Colonic mucosa (tissue), 4 donors: Measurements from ENCODE around the gene SAP30L. TPM values are rescaled to one million over a fixed set of nuclear protein-coding genes. Genes with fewer than 3 reads are reported as not detected.

Source experiments
- DNase-seq: peaks from one replicate; pipeline ENCODE4 v3.0.0-alpha.2; 2020
- H3K27ac ChIP-seq: fragments of 200-600 bp; one replicate; pipeline ENCODE4 v1.8.0; 2021
- H3K27me3 ChIP-seq: fragments of 200-600 bp; one replicate; pipeline ENCODE4 v1.8.0; 2021
- H3K36me3 ChIP-seq: fragments of 200-600 bp; one replicate; pipeline ENCODE4 v1.8.0; 2021
- H3K4me1 ChIP-seq: fragments of 200-600 bp; one replicate; pipeline ENCODE4 v1.8.0; 2021; ENCODE audit warnings: mild to moderate bottlenecking
- H3K4me3 ChIP-seq: fragments of 200-600 bp; one replicate; pipeline ENCODE4 v1.8.0; 2021
- H3K9ac ChIP-seq, 2 donors: one replicate each; pipeline ENCODE4 v1.7.0; 2013; ENCODE audit warnings: control low read depth in 2 of 2, low read depth in 2 of 2, low read length in 2 of 2
- H3K9me3 ChIP-seq: fragments of 200-600 bp; one replicate; pipeline ENCODE4 v1.8.0; 2021
- intact Hi-C: fragments of 100-400 bp; cut with DNase I; formaldehyde crosslinking; loops from one replicate; pipeline ENCODE4 v1.14.1; 2022
- total RNA-seq, 2 donors: library from RNA; stranded (reverse); fragmentation: NEBNext Ultra II Directional in 1 of 2; extraction: Animal tissue kit (Norgen Biotek cat#: 25700) in 1 of 2; gene quantifications; one replicate each; pipeline ENCODE4 v1.2.1, GENCODE V29; 2021
- TF ChIP-seq, protein P1 (sequence below): fragments of 200-600 bp; IDR thresholded peaks from one replicate; pipeline ENCODE4 v1.8.0; 2022; ENCODE audit warnings: antibody characterized with exemption, mild to moderate bottlenecking
- donor health status: healthy.
- donor health status: DM: no; HTN: no; CAD: no.
- donor health status: DM: no; HTN: no; CAD: no.

Gene SAP30L
- total RNA-seq, 2 donors from 2014 or later, result 38.2 to 47.0 TPM

DNA sequence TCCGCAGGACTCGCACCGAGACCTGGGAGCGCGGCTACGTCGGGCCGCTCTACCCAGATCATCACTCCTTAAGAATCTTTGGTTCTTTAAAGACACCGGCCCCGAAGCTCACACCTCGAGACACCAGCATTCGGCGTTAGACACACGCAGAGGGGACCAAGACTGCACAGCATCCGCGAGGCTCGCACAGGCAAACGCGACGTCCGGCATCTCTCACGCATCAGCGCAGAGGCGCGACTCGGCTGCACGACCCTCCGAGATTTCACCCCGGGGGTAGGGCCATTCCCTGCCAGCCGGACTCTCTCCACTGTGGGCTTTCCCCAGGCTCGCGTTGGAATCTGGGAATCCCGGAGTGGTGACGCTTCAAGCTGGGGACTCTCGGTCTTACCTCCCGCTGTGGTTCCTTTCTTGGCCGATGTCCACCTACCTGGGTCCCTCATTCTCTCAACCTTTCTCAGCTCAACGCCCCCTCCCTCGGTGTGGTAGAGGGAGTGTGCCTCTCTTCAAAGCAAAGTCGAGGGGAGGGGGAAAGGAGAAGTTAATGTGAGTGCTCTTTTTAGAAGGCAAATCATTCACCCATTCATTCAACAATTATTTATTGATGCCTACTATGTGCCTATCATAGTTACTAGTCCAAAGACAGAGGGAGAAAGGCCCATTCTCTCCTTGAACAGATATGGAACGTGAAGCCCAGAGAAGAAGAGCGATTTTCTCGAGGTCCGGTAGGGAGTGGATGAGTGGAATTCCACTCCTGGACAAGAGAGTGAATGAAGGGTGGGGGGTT, 33.6 kb downstream of the SAP30L start:
- intact Hi-C loops, result no loop called here

GRCh38 chr5:154479944-154480750, 34.4 kb downstream of the SAP30L start:
- Histone ChIP-seq H3K27ac (no peak overlapping the region), H3K27me3 (peaks cover 99% of the 10 kb centered on the region), H3K9ac (no peak overlapping the region), H3K36me3 (no peaks in the 10 kb centered on the region), H3K4me1 (peaks cover 16% of the 10 kb centered on the region), H3K4me3 (no peak overlapping the region), H3K9me3 (no peaks in the 10 kb centered on the region)
- TF ChIP-seq, protein P1, sequence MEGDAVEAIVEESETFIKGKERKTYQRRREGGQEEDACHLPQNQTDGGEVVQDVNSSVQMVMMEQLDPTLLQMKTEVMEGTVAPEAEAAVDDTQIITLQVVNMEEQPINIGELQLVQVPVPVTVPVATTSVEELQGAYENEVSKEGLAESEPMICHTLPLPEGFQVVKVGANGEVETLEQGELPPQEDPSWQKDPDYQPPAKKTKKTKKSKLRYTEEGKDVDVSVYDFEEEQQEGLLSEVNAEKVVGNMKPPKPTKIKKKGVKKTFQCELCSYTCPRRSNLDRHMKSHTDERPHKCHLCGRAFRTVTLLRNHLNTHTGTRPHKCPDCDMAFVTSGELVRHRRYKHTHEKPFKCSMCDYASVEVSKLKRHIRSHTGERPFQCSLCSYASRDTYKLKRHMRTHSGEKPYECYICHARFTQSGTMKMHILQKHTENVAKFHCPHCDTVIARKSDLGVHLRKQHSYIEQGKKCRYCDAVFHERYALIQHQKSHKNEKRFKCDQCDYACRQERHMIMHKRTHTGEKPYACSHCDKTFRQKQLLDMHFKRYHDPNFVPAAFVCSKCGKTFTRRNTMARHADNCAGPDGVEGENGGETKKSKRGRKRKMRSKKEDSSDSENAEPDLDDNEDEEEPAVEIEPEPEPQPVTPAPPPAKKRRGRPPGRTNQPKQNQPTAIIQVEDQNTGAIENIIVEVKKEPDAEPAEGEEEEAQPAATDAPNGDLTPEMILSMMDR, result no peak
- no peak for DNase-seq
- intact Hi-C loops, result no loop called here

More for the DNA sequence above, 33.6 kb downstream of the SAP30L start:
- H3K9me3 ChIP-seq, result no peaks in the 10 kb centered on the region
- TF ChIP-seq, protein P1, result no peak
- H3K9ac ChIP-seq, result no peak overlapping the region
- peaks cover 16% of the 10 kb centered on the region for H3K4me1 ChIP-seq
- no peak for DNase-seq
- H3K36me3 ChIP-seq, result no peaks in the 10 kb centered on the region
- H3K4me3 ChIP-seq, result no peak overlapping the region
- no peak overlapping the region for H3K27ac ChIP-seq
- peaks cover 99% of the 10 kb centered on the region for H3K27me3 ChIP-seq

DNA sequence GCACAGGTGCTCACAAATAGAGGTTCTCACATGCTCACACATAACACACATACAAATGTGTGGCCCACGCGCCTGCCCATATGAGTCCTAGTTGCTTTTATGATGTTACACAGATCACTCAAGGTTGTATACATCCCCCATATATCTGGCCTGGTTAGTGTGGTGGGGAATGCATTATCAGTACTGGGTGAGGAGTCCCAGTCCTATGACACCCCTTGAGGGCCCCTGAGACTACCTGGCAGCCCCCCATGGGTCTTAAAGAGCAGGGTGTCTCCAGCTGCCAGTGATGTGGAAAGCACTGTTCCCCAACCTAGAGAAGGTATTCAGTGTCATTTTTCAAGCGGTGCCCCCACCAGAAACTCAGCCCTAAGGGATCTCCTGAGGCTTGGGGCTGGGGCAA, 35.0 kb downstream of the SAP30L start:
- no peaks in the 10 kb centered on the region for H3K36me3 ChIP-seq
- H3K9me3 ChIP-seq, result no peaks in the 10 kb centered on the region
- DNase-seq, result no peak
- no peak overlapping the region for H3K27ac ChIP-seq
- no peak overlapping the region for H3K4me3 ChIP-seq
- TF ChIP-seq, protein P1, result no peak
- no peak overlapping the region for H3K9ac ChIP-seq
- H3K27me3 ChIP-seq, result peaks cover 99% of the 10 kb centered on the region
- H3K4me1 ChIP-seq, result peaks cover 13% of the 10 kb centered on the region
- intact Hi-C loops, result no loop called here

DNA sequence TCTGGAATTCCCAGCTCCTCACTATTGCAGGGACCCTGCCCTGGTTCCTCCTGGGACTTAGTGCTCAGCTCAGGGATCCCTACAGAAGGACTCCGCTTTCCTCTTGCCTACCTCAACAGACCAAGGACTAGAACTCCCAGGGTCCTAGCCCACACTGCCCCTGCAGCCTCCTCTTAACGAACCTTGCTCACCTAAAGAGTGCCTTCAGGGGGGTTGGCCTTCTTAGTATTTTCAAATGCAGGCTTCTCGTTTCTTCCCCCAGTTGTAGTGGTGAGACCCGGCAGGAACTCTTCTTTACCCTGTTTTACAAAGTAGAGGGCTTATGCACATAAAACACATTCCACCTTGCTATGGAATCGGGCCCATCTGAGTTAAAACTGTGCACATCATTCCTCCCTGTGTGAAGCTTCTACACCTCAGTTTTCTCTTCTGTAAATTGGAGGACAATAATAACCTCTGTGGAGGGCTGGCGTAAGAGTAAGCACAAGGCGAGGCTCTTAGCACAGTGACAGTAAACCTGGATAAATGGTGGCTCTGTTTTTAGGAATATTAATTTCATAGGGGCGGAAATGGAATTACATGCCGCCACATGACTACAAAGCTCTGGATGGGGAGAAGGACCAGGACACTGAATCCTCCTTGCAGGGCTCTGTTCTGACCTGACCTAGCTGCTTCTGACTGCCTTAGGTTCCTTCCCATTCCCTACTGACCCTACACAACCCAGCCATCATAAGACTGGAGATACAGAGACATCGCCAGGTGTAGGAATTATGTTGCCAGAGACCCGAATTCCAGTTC, 36.0 kb downstream of the SAP30L start:
- TF ChIP-seq, protein P1, result no peak
- Histone ChIP-seq H3K4me3 (no peak overlapping the region), H3K9ac (no peak overlapping the region), H3K9me3 (no peaks in the 10 kb centered on the region), H3K36me3 (no peaks in the 10 kb centered on the region), H3K27me3 (peaks cover 97% of the 10 kb centered on the region), H3K27ac (no peak overlapping the region), H3K4me1 (peaks cover 7% of the 10 kb centered on the region)
- intact Hi-C loops, result no loop called here
- DNase-seq, result no peak
